H1 (cell line): ENCODE measurements around the gene BMERB1. TPM values are rescaled to one million over a fixed set of nuclear protein-coding genes. Genes with fewer than 3 reads are reported as not detected.

Experiments
- ASH2L ChIP-seq: fragments of 200-600, 300-600 bp; sonication (generic); IDR thresholded peaks from one replicate; pipeline ENCODE4 v1.7.1; 2017; ENCODE audit warnings: low read length
- BACH1 ChIP-seq: IDR thresholded peaks from 2 replicates; pipeline ENCODE4 v1.6.1; 2012; ENCODE audit warnings: low read length, improper control_type of control experiment
- BRCA1 ChIP-seq: IDR thresholded peaks from 2 replicates; pipeline ENCODE4 v1.6.1; 2012; ENCODE audit warnings: low read depth, low read length, improper control_type of control experiment
- CBX5 ChIP-seq: fragments of 300-800, 300-1000 bp; sonication (generic); IDR thresholded peaks from 2 replicates; pipeline ENCODE4 v1.7.1; 2016; ENCODE audit warnings: antibody characterized with exemption, low read length, low read depth
- CHD7 ChIP-seq: fragments of 300-600 bp; sonication (generic); IDR thresholded peaks from 2 replicates; pipeline ENCODE4 v1.7.1; 2012; ENCODE audit warnings: low read length, moderate library complexity, mild to moderate bottlenecking, inconsistent platforms; ENCODE audit not compliant: insufficient replicate concordance
- CREB1 ChIP-seq: IDR thresholded peaks from 2 replicates; pipeline ENCODE4 v1.6.1; 2012; ENCODE audit warnings: inconsistent platforms
- MAFK ChIP-seq: IDR thresholded peaks from 2 replicates; pipeline ENCODE4 v1.6.1; 2012; ENCODE audit warnings: low read depth, mild to moderate bottlenecking, improper control_type of control experiment, low read length
- NRF1 ChIP-seq: IDR thresholded peaks from 2 replicates; pipeline ENCODE4 v1.6.1; 2011; ENCODE audit warnings: mild to moderate bottlenecking, low read depth, low read length, improper control_type of control experiment
- PHF8 ChIP-seq: fragments of 200-600 bp; sonication (generic); conservative IDR thresholded peaks from 2 replicates; pipeline ENCODE4 v1.7.1; 2012; ENCODE audit warnings: low read depth, mild to moderate bottlenecking, inconsistent platforms, low read length, moderate library complexity
- POLR2A ChIP-seq, 2 experiments: IDR thresholded peaks; 1 replicate in 1 of 2; 2 replicates in 1 of 2; pipeline ENCODE4 v1.6.1; 2011; ENCODE audit warnings: low read depth in 2 of 2, low read length in 2 of 2, mild to moderate bottlenecking in 2 of 2; ENCODE audit errors: control extremely low read depth in 1 of 2
- SIRT6 ChIP-seq: IDR thresholded peaks from one replicate; pipeline ENCODE4 v1.7.1; 2012; ENCODE audit warnings: low read length, inconsistent platforms
- SP2 ChIP-seq: IDR thresholded peaks from 2 replicates; pipeline ENCODE4 v1.6.1; 2012; ENCODE audit warnings: mild to moderate bottlenecking, low read length, inconsistent platforms
- TAF7 ChIP-seq: optimal IDR thresholded peaks from 2 replicates; pipeline ENCODE3; 2011; ENCODE audit warnings: low read depth, mild to moderate bottlenecking, inconsistent platforms, low read length, moderate library complexity, borderline replicate concordance
- TBP ChIP-seq: IDR thresholded peaks from 2 replicates; pipeline ENCODE4 v1.6.1; 2011; ENCODE audit warnings: low read depth, low read length, improper control_type of control experiment
- ZNF274 ChIP-seq: IDR thresholded peaks from 2 replicates; pipeline ENCODE4 v1.7.0; 2012; ENCODE audit warnings: low read length, borderline replicate concordance; ENCODE audit errors: extremely low read depth
- polyA plus RNA-seq, 7 experiments: library from polyadenylated mRNA; depleted of rRNA in 3 of 7; stranded (reverse) in 5 of 7; unstranded in 2 of 7; fragments of >200 nt in 5 of 7; fragments of 200-250 nt in 2 of 7; gene quantifications; 1 replicate in 5 of 7; 2 replicates in 1 of 7; 4 replicates in 1 of 7; pipeline versions ENCODE4 v1.2.1 to v1.2.3, GENCODE V29; 2011 to 2013; ENCODE audit warnings: missing spikeins in 2 of 7, mixed read lengths in 2 of 7
- total RNA-seq: library from RNA; stranded (reverse); fragmentation: NEBNext Ultra II Directional; extraction: Animal tissue kit (Norgen Biotek cat#: 25700); gene quantifications from 2 replicates; pipeline ENCODE4 v1.2.1, GENCODE V29; 2021

Gene BMERB1
- total and polyA plus RNA-seq, 2 of the 8 experiments (the other 6 are each of a cell fraction or from before 2014, with no cell fraction given), result 23.5 to 27.1 TPM

GRCh38 chr16:15484662-15485061 lies 50.3 kb downstream of the BMERB1 start (continued):
- no peak for TF ChIP-seq CHD7
- TF ChIP-seq BACH1, result no peak
- no peak for TF ChIP-seq ZNF274
- TF ChIP-seq SIRT6, result no peak
- no peak for TF ChIP-seq PHF8
- TF ChIP-seq NRF1, result no peak
- no peak for TF ChIP-seq TBP
- no peak for TF ChIP-seq BRCA1
- TF ChIP-seq CREB1, result no peak
- TF ChIP-seq TAF7, result no peak
- no peak for TF ChIP-seq CBX5
- TF ChIP-seq MAFK, result no peak
- TF ChIP-seq POLR2A (IDR thresholded peaks at IDR 0.05; ENCODE audit: control extremely low read depth in 1 of 2, low read depth in 2 of 2, low read length in 2 of 2), result no peak
- TF ChIP-seq SP2, result no peak
- no peak for TF ChIP-seq ASH2L
